Measurements from ENCODE around the gene PSMD14. TPM values are rescaled to one million over a fixed set of nuclear protein-coding genes. Genes with fewer than 3 reads are reported as not detected.

Gene PSMD14
- total and polyA plus RNA-seq, 2 of the 8 experiments (the other 6 are each of a cell fraction or from before 2014, with no cell fraction given): 53.9 to 88.7 TPM

- Histone ChIP-seq H2BK12ac (ENCODE audit: low read depth, low read length) (no peak overlapping the region), H2BK120ac (replicated peaks; ENCODE audit: low read depth, low read length) (no peak overlapping the region), H3K4me2 (ENCODE audit: insufficient read depth in 1 of 2, low read depth in 2 of 2, low read length in 2 of 2) (no peak overlapping the region), H2AK5ac (ENCODE audit: low read depth, low read length) (no peak overlapping the region), H3K36me3 (ENCODE audit: control insufficient read depth in 2 of 4, insufficient read depth in 4 of 4, low read length in 3 of 4) (peaks cover 0 to 2% (median 0%) of the 10 kb centered on the region in 4 experiments; a peak in 1 of 8 replicates), H3K4me3 (ENCODE audit: extremely low read depth in 1 of 4, insufficient read depth in 2 of 4, low read depth in 3 of 4, low read length in 4 of 4) (no peak overlapping the region), H2AFZ (ENCODE audit: low read length) (no peak overlapping the region), H3K56ac (replicated peaks; ENCODE audit: insufficient read length, low read depth, low read length) (no peak overlapping the region), H3K4ac (replicated peaks; ENCODE audit: insufficient read length, low read depth, low read length) (no peak overlapping the region), H3K18ac (ENCODE audit: extremely low read depth, low read length) (no peak overlapping the region), H3K4me1 (replicated peaks in 1 of 4; ENCODE audit: control insufficient read depth in 3 of 4, insufficient read depth in 4 of 4, low read length in 3 of 4) (no peaks in the 10 kb centered on the region; a peak in 1 of 7 replicates), H3K27me3 (replicated peaks in 1 of 4; ENCODE audit: control insufficient read depth in 3 of 4, extremely low read depth in 1 of 4, insufficient read depth in 3 of 4, low read length in 3 of 4) (no peaks in the 10 kb centered on the region), H3K9ac (replicated peaks in 1 of 4; ENCODE audit: extremely low read depth in 1 of 4, low read depth in 3 of 4, low read length in 3 of 4) (no peak overlapping the region), H4K20me1 (replicated peaks in 1 of 2; ENCODE audit: control insufficient read depth in 1 of 2, insufficient read depth in 2 of 2, low read length in 2 of 2) (peaks cover 3 to 4% of the 10 kb centered on the region in 2 experiments), H3K9me3 (ENCODE audit: insufficient read depth in 2 of 2, low read depth in 1 of 2, low read length in 1 of 2) (no peaks in the 10 kb centered on the region), H3K79me1 (ENCODE audit: low read depth, low read length) (no peaks in the 10 kb centered on the region; the same call in none of the 2 replicates), H4K5ac (ENCODE audit: insufficient read length, low read depth, low read length) (no peak overlapping the region), H3K79me2 (ENCODE audit: control insufficient read depth in 1 of 2, insufficient read depth in 2 of 2, low read length in 2 of 2) (peaks cover 0 to 75% of the 10 kb centered on the region in 2 experiments; a peak in 2 of 4 replicates), H2BK15ac (ENCODE audit: low read length) (no peak overlapping the region), H2BK5ac (ENCODE audit: low read depth, low read length) (no peak overlapping the region), H4K91ac (replicated peaks; ENCODE audit: insufficient read length, low read length) (no peak overlapping the region), H3K27ac (ENCODE audit: low read depth, low read length) (no peak overlapping the region), H2BK20ac (ENCODE audit: low read length) (no peak overlapping the region), H3K23me2 (ENCODE audit: low read depth, low read length) (no peaks in the 10 kb centered on the region), H4K8ac (ENCODE audit: extremely low read depth, insufficient read depth, low read length) (no peak overlapping the region), H3K23ac (ENCODE audit: insufficient read length) (no peak overlapping the region), H3K14ac (ENCODE audit: insufficient read length) (no peak overlapping the region)
- 88% methylated on average over 2 of the region's 2 CpGs; no CpG with 5 or more reads in 1 of the 2 experiments for WGBS, 2 experiments (ENCODE audit: extremely low coverage in 1 of 2, insufficient coverage in 1 of 2, insufficient read length in 1 of 2, insufficient replicate concordance in 2 of 2, low coverage in 1 of 2, low lambda C conversion rate in 2 of 2, missing lambda C conversion rate in 1 of 2)
- DNase-seq (ENCODE audit: low read depth in 1 of 2, low spot score in 2 of 2): no peak
- no peak for FAIRE-seq
- ChIA-PET POLR2A (ENCODE audit: partially characterized antibody) (no interaction called here), CTCF (ENCODE audit: partially characterized antibody) (no interaction called here)
- TF ChIP-seq BCL11A (IDR thresholded peaks at IDR 0.05; ENCODE audit: low read depth in 2 of 2, low read length in 2 of 2): no peak
- no peak for TF ChIP-seq JUND (IDR thresholded peaks at IDR 0.05; ENCODE audit: low read length)
- no peak for TF ChIP-seq TCF12 (IDR thresholded peaks at IDR 0.05; ENCODE audit: low read depth, low read length)
- TF ChIP-seq SP2 (IDR thresholded peaks at IDR 0.05; ENCODE audit: low read length): no peak
- TF ChIP-seq MAX (IDR thresholded peaks at IDR 0.05): no peak
- TF ChIP-seq SP1 (IDR thresholded peaks at IDR 0.05; ENCODE audit: low read depth, low read length): no peak
- TF ChIP-seq KDM1A (IDR thresholded peaks at IDR 0.05; ENCODE audit: borderline replicate concordance, low read length): no peak
- TF ChIP-seq JUN (IDR thresholded peaks at IDR 0.05; ENCODE audit: low read depth, low read length): no peak
- no peak for TF ChIP-seq EZH2 (IDR thresholded peaks at IDR 0.05; ENCODE audit: low read depth, low read length, severe bottlenecking)
These were observed 36.5 kb downstream of the PSMD14 start for GRCh38 chr2:161344692-161345091.

All from H1 (cell line).